ENCODE data around the gene CDK14. TPM values are rescaled to one million over a fixed set of nuclear protein-coding genes. Genes with fewer than 3 reads are reported as not detected.

The CDK14 gene
- total RNA-seq, 1 donor from 2014 or later = 21.6 TPM

DNA sequence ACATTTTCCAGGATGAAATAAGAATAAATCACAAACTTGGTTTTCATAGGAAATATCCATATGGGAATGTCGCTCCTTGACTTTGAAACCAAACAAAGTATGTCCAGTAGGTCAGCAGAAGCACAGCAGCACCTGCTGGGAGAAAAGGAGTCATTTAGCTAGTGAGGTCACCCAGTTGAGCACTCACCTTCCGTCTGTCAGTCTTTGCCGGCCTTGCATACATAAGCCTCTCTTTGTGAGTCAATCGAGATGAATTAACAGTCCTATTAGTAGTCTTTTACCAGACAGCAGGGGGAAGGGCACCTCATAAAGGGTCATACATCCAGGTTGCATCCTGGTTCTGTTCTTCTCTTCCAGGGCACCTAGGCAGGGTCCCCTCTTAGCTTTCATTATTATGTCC, 435.6 kb downstream of the CDK14 start:
- DNase-seq (ENCODE audit: low spot score) (no peak), ATAC-seq (no peak)

- ATAC-seq (no peak), DNase-seq (ENCODE audit: low spot score) (no peak)
Measured at GRCh38 chr7:91033574-91033973, 437.5 kb downstream of the CDK14 start.

DNA sequence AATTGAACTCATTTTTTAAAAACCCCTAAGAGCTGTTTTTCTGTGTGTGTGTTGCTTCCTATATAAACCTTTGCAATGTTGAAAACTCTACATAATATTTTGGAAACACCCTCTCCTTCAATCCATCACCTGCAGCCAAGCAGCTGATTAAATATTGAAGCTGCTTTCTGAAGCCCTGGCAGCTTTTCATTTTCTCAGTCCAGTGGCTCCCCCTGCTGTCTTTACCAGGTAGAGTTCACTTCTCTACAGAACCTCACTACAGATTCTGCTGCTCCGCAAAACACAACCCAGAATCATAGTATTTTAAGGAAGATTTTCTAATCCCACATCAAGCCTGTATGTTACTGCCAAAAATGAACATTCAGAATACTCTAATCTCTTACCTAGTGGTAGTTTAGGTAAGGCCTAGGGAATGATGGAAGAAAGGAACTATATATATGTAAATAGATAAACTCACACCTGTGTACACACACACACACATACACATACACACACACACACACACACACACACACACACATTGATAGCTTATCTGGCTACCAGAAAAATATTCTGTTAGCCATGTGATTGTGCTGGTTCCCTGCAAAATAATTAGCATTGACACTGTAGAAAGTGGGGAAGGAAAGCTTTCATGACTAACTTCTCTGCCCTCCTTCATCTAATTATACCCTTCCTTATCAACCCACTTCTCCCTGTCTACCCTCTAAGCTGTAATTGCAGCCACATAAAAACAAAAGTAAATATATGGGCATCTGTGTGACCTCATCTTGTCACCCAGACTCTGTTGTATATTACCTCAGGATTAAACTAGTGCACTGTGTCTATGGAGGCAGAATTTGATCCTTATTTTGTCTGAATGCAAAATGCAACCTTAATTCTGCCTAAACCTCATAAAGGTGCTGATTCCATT, 438.6 kb downstream of the CDK14 start:
- peak; percentile 55 for DNase-seq (ENCODE audit: low spot score)
- ATAC-seq = peak; percentile 95

- no peak for ATAC-seq
- no peak for DNase-seq (ENCODE audit: low spot score)
Measured at GRCh38 chr7:91039033-91039432, 442.9 kb downstream of the CDK14 start.

- DNase-seq (ENCODE audit: low spot score) = no peak
- ATAC-seq = no peak
Measured at GRCh38 chr7:91041141-91041540, 445.0 kb downstream of the CDK14 start.

- ATAC-seq (peak; percentile 50), DNase-seq (ENCODE audit: low spot score) (no peak)
Measured at GRCh38 chr7:91041901-91042484, 445.9 kb downstream of the CDK14 start.

GRCh38 chr7:91043186-91043585, 447.1 kb downstream of the CDK14 start:
- DNase-seq (ENCODE audit: low spot score) = no peak
- no peak for ATAC-seq

- DNase-seq (ENCODE audit: low spot score) = no peak
- ATAC-seq = no peak
Measured at GRCh38 chr7:91043924-91044645, 448.0 kb downstream of the CDK14 start.

DNA sequence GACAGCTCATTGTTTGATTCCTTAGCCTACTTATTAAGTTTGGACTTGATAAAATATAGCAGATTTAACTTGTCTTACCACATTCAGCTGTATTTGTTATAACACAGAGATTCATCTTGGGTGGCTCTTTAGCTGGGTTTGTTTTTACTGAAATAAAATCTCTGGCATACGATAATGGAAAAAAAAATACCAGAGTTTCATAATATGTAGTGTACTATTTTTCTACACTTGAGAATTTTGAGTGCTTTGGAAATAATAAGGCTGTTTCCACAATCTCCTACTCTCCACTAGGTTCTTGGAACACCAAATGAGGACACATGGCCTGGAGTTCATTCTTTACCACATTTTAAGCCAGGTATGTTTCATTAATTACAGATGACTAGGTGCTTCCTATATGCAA, 449.5 kb downstream of the CDK14 start:
- ATAC-seq = no peak
- no peak for DNase-seq (ENCODE audit: low spot score)

DNA sequence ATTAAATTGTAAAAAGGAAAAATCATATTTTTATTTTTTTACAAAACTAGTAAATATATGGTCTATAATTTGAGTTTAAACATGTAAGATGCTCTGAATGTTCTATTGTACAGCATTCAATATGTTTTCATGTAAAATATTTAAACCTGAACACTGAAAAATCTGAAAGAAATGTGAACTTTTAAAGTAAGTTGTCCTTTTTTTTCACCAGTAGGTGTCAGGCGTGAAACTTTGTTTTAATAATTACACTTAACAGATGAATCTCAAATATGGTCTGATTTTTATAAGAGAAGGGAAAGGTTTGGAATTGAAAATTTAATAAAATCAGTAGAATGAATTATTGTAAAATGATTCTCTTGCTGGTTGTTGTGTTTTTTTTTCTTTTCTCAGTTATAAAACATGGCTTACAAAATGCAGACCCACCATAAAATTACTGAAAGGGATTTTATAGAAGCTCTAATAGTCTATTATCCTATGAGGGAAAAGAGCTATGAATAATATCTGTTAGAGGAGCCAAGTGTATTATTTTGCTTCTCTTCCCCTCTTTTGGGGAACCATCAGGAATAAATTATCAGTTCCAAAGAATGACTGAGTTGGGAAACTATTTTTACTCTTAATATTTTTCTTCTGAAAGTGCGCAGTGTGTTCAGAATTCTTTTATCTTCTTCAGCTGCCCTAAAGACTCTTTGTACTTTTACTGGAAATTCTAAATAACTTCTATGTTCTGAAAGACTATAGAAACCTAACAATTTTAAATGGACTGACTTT, 450.4 kb downstream of the CDK14 start:
- ATAC-seq = no peak
- DNase-seq (ENCODE audit: low spot score) = no peak

DNA sequence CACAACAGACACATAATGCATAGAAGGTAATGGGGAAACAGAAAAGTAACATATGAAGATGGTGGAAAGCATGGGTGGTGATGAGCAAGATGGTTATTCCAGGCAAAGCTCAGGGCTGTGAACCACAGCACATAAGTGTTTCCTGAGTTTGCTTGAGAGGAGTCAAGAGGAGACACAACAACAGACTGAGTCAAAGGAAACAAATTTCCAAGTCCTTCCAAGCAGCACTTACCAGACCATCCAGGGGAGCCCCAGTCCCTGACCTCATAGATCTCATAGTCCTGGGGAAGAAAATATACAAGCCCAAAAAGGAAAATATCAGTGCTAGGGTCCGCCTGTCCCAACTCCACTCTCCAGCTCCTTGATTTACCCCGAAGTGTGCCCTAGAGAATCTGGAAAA, 451.5 kb downstream of the CDK14 start:
- no peak for ATAC-seq
- DNase-seq (ENCODE audit: low spot score) = no peak

- peak; percentile 60 for ATAC-seq
- DNase-seq (ENCODE audit: low spot score) = no peak
Measured at GRCh38 chr7:91050677-91051076, 454.6 kb downstream of the CDK14 start.

GRCh38 chr7:91051966-91052365, 455.8 kb downstream of the CDK14 start:
- no peak for ATAC-seq
- DNase-seq (ENCODE audit: low spot score) = no peak

DNA sequence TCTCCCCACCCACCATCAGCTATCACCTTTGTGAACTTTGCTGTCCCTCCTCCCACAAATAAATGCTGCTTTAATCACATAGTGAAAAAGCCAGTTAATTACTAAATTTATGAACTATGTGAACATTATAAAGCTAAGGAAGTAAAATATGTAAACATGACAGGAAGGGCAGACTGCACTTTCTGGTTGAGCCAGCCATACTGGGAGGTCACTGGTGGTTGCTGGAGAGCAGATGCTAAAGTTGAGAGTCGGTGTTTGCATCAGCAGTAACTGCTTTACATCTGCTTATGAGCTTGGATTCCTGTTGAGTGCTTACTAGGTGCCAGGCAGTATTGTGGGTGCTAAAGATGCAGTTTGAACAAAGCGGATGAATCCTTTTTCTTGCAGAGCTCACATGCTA, 458.3 kb downstream of the CDK14 start:
- no peak for DNase-seq (ENCODE audit: low spot score)
- no peak for ATAC-seq

DNA sequence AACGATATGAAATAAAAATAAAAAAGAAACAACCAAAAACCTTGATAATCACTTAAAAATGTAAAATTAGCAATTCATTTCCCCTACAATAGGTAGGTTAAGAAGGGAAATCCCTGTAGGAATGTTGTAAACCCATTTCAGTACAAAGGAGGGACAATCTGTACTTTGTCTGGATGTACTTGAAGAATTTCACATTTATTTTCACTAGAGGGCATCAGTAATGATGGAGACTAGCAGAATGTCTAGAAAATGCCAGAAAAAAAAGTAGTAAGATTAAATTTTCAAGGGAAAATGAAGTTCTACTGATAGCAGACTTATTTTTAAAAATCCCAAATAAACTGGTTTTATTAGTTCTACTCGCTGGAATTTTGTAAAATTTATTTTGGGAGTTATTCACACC, 459.1 kb downstream of the CDK14 start:
- DNase-seq (ENCODE audit: low spot score) (no peak), ATAC-seq (no peak)

- ATAC-seq = no peak
- no peak for DNase-seq (ENCODE audit: low spot score)
Measured at GRCh38 chr7:91062713-91063112, 466.6 kb downstream of the CDK14 start.

- no peak for ATAC-seq
- no peak for DNase-seq (ENCODE audit: low spot score)
Measured at GRCh38 chr7:91064052-91064451, 467.9 kb downstream of the CDK14 start.

- no peak for ATAC-seq
- DNase-seq (ENCODE audit: low spot score) = no peak
Measured at GRCh38 chr7:91064938-91065337, 468.8 kb downstream of the CDK14 start.

GRCh38 chr7:91066627-91067026, 470.5 kb downstream of the CDK14 start:
- ATAC-seq = no peak
- DNase-seq (ENCODE audit: low spot score) = no peak

DNA sequence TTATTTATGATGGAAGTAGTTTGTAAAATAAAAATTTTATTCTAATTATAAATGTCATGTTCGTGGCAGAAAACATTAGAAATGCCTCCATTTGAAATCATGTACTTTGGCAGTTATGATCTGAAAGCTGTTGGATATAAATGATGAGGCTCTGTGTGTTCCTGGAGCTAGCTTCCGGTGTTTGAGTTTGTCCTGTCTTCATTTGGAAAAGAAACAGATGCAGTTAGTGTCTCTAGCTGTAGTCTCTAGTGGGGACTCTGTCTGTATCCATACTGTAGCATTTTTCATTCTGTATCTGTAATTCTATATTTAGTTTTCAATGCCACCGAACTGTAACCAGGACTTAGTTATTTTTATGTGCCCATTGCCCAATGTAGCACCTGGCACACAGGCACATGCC, 471.1 kb downstream of the CDK14 start:
- no peak for ATAC-seq
- DNase-seq (ENCODE audit: low spot score) = no peak

DNA sequence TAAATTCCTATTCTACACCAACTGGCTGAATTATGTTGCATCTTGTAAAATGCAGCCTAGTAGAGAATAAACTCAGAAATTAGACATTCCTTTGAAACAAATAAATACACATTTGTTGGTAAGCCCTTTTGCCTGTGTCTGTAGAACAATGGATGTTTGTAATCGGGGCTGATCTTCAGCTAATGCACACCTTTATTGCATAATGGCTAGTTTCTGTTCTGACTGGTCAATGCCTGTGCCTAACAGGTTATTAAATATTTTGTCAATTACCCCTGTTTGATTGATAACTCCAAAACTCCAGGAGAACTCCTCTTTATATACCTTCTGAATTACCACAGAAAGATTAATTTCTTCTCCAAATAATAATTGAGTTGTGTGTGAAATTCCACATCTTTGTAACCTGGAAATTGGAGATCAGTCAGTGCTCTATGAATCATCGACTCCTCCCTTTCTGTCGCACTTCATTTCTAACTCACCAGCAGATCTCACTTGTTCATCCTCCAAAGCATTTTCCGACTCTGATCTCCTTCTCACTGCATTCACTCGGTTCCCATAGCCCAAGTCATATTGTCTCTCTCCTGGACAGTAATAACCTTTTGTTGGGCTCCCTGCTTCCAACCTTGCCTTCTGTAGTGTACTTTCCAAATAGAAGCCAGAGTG, 472.1 kb downstream of the CDK14 start:
- no peak for ATAC-seq
- no peak for DNase-seq (ENCODE audit: low spot score)

Measured in left lobe of liver (tissue), 2 donors.